ENCODE measurements around the gene PPARGC1A.

- TF ChIP-seq EZH2 (IDR thresholded peaks at IDR 0.05; ENCODE audit: borderline replicate concordance, low read depth, low read length, severe bottlenecking) (no peak), POLR2A (IDR thresholded peaks at IDR 0.05; ENCODE audit: low read depth, low read length) (no peak), CTCF (IDR thresholded peaks at IDR 0.05; ENCODE audit: extremely low read depth in 1 of 2, insufficient read depth in 1 of 2, low read depth in 1 of 2, low read length in 2 of 2) (no peak), MAX (IDR thresholded peaks at IDR 0.05; ENCODE audit: insufficient read depth, insufficient read length) (no peak)
Measured at GRCh38 chr4:23932186-23932585, 42.3 kb upstream of the PPARGC1A start.
